Ascending aorta (tissue), 2 donors: Measurements from ENCODE around the gene THOC5. TPM values are rescaled to one million over a fixed set of nuclear protein-coding genes. Genes with fewer than 3 reads are reported as not detected.

Experiments used
- DNase-seq, 2 donors: peaks; one replicate each; pipeline ENCODE4 v3.0.0-alpha.2; 2019; ENCODE audit warnings: low spot score in 2 of 2
- H3K27ac ChIP-seq, 2 donors: fragments of 200-600 bp; sonication (generic); one replicate each; pipeline ENCODE4 v1.5.1; 2016 to 2017; ENCODE audit warnings: mild to moderate bottlenecking in 1 of 2
- H3K27me3 ChIP-seq: fragments of 200-600 bp; sonication (generic); one replicate; pipeline ENCODE4 v1.5.1; 2017
- H3K36me3 ChIP-seq, 2 donors: fragments of 200-600 bp; sonication (generic); one replicate each; pipeline ENCODE4 v1.5.1; 2016
- H3K4me1 ChIP-seq, 2 donors: fragments of 200-600 bp; sonication (generic); one replicate each; pipeline ENCODE4 v1.5.1; 2016 to 2017; ENCODE audit warnings: mild to moderate bottlenecking in 1 of 2
- H3K4me3 ChIP-seq, 2 donors: fragments of 200-600 bp; sonication (generic); one replicate each; pipeline ENCODE4 v1.5.1; 2016 to 2017; ENCODE audit warnings: mild to moderate bottlenecking in 1 of 2
- H3K9me3 ChIP-seq, 2 donors: fragments of 200-600 bp; sonication (generic); one replicate each; pipeline ENCODE4 v1.5.1; 2016
- CTCF ChIP-seq, 3 experiments: fragments of 200-600 bp in 2 of 3; fragments of 450-650 bp in 1 of 3; sonication (generic) in 2 of 3; IDR thresholded peaks; one replicate each; pipeline ENCODE4 v1.5.1; 2016 to 2019; ENCODE audit warnings: antibody characterized with exemption in 3 of 3, mild to moderate bottlenecking in 1 of 3, moderate library complexity in 1 of 3
- intact Hi-C: fragments of 100-400 bp; cut with DNase I; formaldehyde crosslinking; loops from one replicate; pipeline ENCODE4 v1.15.1; 2023
- total RNA-seq: library from RNA; depleted of rRNA; stranded (reverse); fragments of >200 nt; gene quantifications from one replicate; pipeline ENCODE4 v1.1.0, GENCODE V29; 2016

The THOC5 gene
- total RNA-seq, 1 donor from 2014 or later, result 21.5 TPM

GRCh38 chr22:29477723-29478318 lies 75.7 kb downstream of the THOC5 start:
- Histone ChIP-seq H3K27me3 (peaks cover 7% of the 10 kb centered on the region), H3K4me3 (no peak overlapping the region), H3K9me3 (no peaks in the 10 kb centered on the region), H3K4me1 (peaks cover 2 to 6% of the 10 kb centered on the region in 2 donors), H3K36me3 (no peaks in the 10 kb centered on the region), H3K27ac (no peak overlapping the region)
- no peak for TF ChIP-seq CTCF (IDR thresholded peaks at IDR 0.05)
- intact Hi-C loops, result no loop called here
- DNase-seq, result no peak

DNA sequence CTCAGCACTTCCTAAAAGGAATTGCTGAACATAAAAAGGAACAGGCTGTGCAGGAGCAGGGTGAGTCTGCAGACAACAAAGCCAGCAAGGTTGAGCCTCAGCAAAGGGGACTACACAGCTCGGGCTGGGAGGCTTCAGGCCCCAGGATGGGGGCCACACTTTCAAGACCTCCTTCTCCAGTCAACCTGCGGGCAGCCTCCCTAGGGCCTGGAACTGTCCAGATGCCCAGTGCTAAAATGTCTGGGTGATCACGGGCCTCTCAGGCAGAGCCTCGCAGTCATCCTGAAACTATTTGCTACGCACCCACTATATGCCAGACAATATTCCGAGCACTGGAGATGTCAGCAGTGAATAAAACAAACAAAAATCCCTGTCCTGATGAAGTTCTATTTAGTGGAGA lies 77.4 kb downstream of the THOC5 start:
- peaks cover 7% of the 10 kb centered on the region for H3K27me3 ChIP-seq
- intact Hi-C loops, result no loop called here
- no peaks in the 10 kb centered on the region for H3K9me3 ChIP-seq
- DNase-seq, result no peak
- no peak overlapping the region for H3K27ac ChIP-seq
- TF ChIP-seq CTCF (IDR thresholded peaks at IDR 0.05), result no peak
- no peaks in the 10 kb centered on the region for H3K36me3 ChIP-seq
- H3K4me1 ChIP-seq, result peaks cover 2 to 6% of the 10 kb centered on the region in 2 donors
- H3K4me3 ChIP-seq, result no peak overlapping the region

GRCh38 chr22:29475550-29475949 lies 78.0 kb downstream of the THOC5 start:
- TF ChIP-seq CTCF (IDR thresholded peaks at IDR 0.05), result no peak
- intact Hi-C loops, result no loop called here
- H3K36me3 ChIP-seq, result no peaks in the 10 kb centered on the region
- peaks cover 3% of the 10 kb centered on the region for H3K27me3 ChIP-seq
- no peak overlapping the region for H3K4me3 ChIP-seq
- DNase-seq, result no peak
- H3K4me1 ChIP-seq, result peaks cover 1 to 4% of the 10 kb centered on the region in 2 donors
- H3K27ac ChIP-seq, result no peak overlapping the region
- no peaks in the 10 kb centered on the region for H3K9me3 ChIP-seq

DNA sequence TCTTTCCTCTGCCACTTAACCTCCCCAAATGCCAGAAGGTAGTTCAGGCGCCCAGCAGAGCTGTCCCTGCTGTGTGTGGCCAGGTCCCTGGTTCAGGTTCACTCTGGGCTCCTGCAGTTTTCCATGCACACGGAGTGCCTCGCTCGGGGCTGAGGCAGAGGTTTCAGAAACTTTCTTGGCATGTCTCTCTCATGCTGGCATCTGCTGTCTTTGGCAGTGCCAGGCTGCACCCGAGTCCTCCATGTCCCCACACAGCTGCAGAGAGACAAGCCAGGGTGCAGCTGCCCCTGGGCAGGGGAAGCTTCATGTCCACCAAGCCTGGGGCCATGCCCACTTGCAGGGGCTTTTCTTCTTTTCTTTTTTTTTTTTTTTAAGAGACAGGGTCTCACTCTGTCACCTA lies 80.6 kb downstream of the THOC5 start:
- no peak for TF ChIP-seq CTCF (IDR thresholded peaks at IDR 0.05)
- Histone ChIP-seq H3K4me1 (peaks cover 0 to 7% of the 10 kb centered on the region in 2 donors), H3K27ac (no peak overlapping the region), H3K9me3 (no peaks in the 10 kb centered on the region), H3K4me3 (no peak overlapping the region), H3K36me3 (no peaks in the 10 kb centered on the region), H3K27me3 (peaks cover 3% of the 10 kb centered on the region)
- intact Hi-C loops, result no loop called here
- no peak for DNase-seq

GRCh38 chr22:29470159-29470855 lies 83.2 kb downstream of the THOC5 start:
- Histone ChIP-seq H3K27me3 (peaks cover 3% of the 10 kb centered on the region), H3K27ac (no peak overlapping the region), H3K9me3 (no peaks in the 10 kb centered on the region), H3K4me3 (peak overlapping the region; percentile 4 to 49), H3K4me1 (peaks cover 0 to 7% of the 10 kb centered on the region in 2 donors), H3K36me3 (no peaks in the 10 kb centered on the region)
- DNase-seq, result peak in 1 of 2 donors; percentile 66
- peak; percentile 40 to 74 (median 71) for TF ChIP-seq CTCF (IDR thresholded peaks at IDR 0.05)
- intact Hi-C loops, result no loop called here
